H9 (cell line): ENCODE measurements around the gene JSRP1. TPM values are rescaled to one million over a fixed set of nuclear protein-coding genes. Genes with fewer than 3 reads are reported as not detected.

Experiments
- DNase-seq: peaks from one replicate; pipeline ENCODE4 v3.0.0-alpha.2; 2017
- H2AFZ ChIP-seq: one replicate; pipeline ENCODE4 v1.6.1; 2013; ENCODE audit warnings: mild to moderate bottlenecking, low read length, control low read depth, moderate library complexity
- H2AK5ac ChIP-seq: 2 replicates; pipeline ENCODE4 v1.6.1; 2013; ENCODE audit warnings: low read length, control low read depth, mixed read lengths; ENCODE audit not compliant: insufficient read length
- H2BK120ac ChIP-seq: one replicate; pipeline ENCODE4 v1.6.1; 2013; ENCODE audit warnings: low read depth, mild to moderate bottlenecking, low read length, control low read depth, inconsistent platforms; ENCODE audit not compliant: poor library complexity, severe bottlenecking
- H2BK12ac ChIP-seq: 2 replicates; pipeline ENCODE4 v1.6.1; 2013; ENCODE audit warnings: low read length, control low read depth, mixed read lengths, low read depth; ENCODE audit not compliant: insufficient read length
- H2BK15ac ChIP-seq: 2 replicates; pipeline ENCODE4 v1.6.1; 2013; ENCODE audit warnings: low read depth, low read length, control low read depth
- H2BK20ac ChIP-seq: one replicate; pipeline ENCODE4 v1.6.1; 2013; ENCODE audit warnings: low read depth, mild to moderate bottlenecking, low read length, control low read depth, inconsistent platforms; ENCODE audit not compliant: poor library complexity, severe bottlenecking
- H2BK5ac ChIP-seq: 2 replicates; pipeline ENCODE4 v1.6.1; 2013; ENCODE audit warnings: low read length, control low read depth, mixed read lengths; ENCODE audit not compliant: insufficient read length
- H3K14ac ChIP-seq: 2 replicates; pipeline ENCODE4 v1.6.1; 2013; ENCODE audit warnings: low read length, control low read depth; ENCODE audit not compliant: insufficient read depth
- H3K18ac ChIP-seq: 2 replicates; pipeline ENCODE4 v1.6.1; 2013; ENCODE audit warnings: low read depth, mild to moderate bottlenecking, mixed read lengths, low read length, control low read depth; ENCODE audit not compliant: insufficient read length
- H3K23ac ChIP-seq: 2 replicates; pipeline ENCODE4 v1.6.1; 2013; ENCODE audit warnings: low read length, control low read depth, mixed read lengths, low read depth; ENCODE audit not compliant: insufficient read length
- H3K23me2 ChIP-seq: 2 replicates; pipeline ENCODE4 v1.6.1; 2013; ENCODE audit warnings: low read depth, mild to moderate bottlenecking, mixed read lengths, low read length, control low read depth; ENCODE audit not compliant: insufficient read length, poor library complexity, severe bottlenecking
- H3K27ac ChIP-seq: 2 replicates; pipeline ENCODE4 v1.5.1; 2013; ENCODE audit warnings: low read length, control low read depth, mixed read lengths, low read depth; ENCODE audit not compliant: insufficient read length
- H3K27me3 ChIP-seq: 2 replicates; pipeline ENCODE4 v1.6.1; 2013; ENCODE audit warnings: low read length, control low read depth, inconsistent platforms; ENCODE audit not compliant: insufficient read depth
- H3K4ac ChIP-seq: 2 replicates; pipeline ENCODE4 v1.6.1; 2013; ENCODE audit warnings: low read depth, mild to moderate bottlenecking, control low read depth, inconsistent platforms, low read length, moderate library complexity
- H3K4me1 ChIP-seq: 2 replicates; pipeline ENCODE4 v1.6.1; 2013; ENCODE audit warnings: low read length, control low read depth, inconsistent platforms; ENCODE audit not compliant: insufficient read depth
- H3K4me2 ChIP-seq: 2 replicates; pipeline ENCODE4 v1.6.1; 2013; ENCODE audit warnings: low read length, control low read depth, mixed read lengths; ENCODE audit not compliant: insufficient read length, insufficient read depth
- H3K56ac ChIP-seq: 2 replicates; pipeline ENCODE4 v1.6.1; 2013; ENCODE audit warnings: low read depth, mild to moderate bottlenecking, mixed read lengths, low read length, control low read depth; ENCODE audit not compliant: insufficient read length
- H3K79me1 ChIP-seq: 2 replicates; pipeline ENCODE4 v1.6.1; 2013; ENCODE audit warnings: low read depth, mild to moderate bottlenecking, moderate library complexity, low read length, control low read depth, inconsistent platforms; ENCODE audit not compliant: insufficient read depth, poor library complexity, severe bottlenecking
- H3K79me2 ChIP-seq: 2 replicates; pipeline ENCODE4 v1.6.1; 2013; ENCODE audit warnings: low read length, control low read depth, inconsistent platforms; ENCODE audit not compliant: insufficient read depth
- H3K9ac ChIP-seq: 2 replicates; pipeline ENCODE4 v1.6.1; 2013; ENCODE audit warnings: low read length, control low read depth, mixed read lengths; ENCODE audit not compliant: insufficient read length; ENCODE audit errors: extremely low read depth
- H3K9me3 ChIP-seq: one replicate; pipeline ENCODE4 v1.6.1; 2013; ENCODE audit warnings: low read depth, low read length, inconsistent platforms; ENCODE audit not compliant: control insufficient read depth
- H3T11ph ChIP-seq: one replicate; pipeline ENCODE4 v1.6.1; 2013; ENCODE audit warnings: mild to moderate bottlenecking, low read length, control low read depth, inconsistent platforms
- H4K20me1 ChIP-seq: one replicate; pipeline ENCODE4 v1.6.1; 2013; ENCODE audit not compliant: control insufficient read depth, insufficient read length, insufficient read depth
- H4K5ac ChIP-seq: 2 replicates; pipeline ENCODE4 v1.6.1; 2013; ENCODE audit warnings: low read depth, mild to moderate bottlenecking, mixed read lengths, low read length, control low read depth; ENCODE audit not compliant: insufficient read length
- H4K8ac ChIP-seq: replicated peaks from 2 replicates; pipeline ENCODE4 v1.6.1; 2013; ENCODE audit warnings: low read length, control low read depth, mixed read lengths, low read depth; ENCODE audit not compliant: insufficient read length
- H4K91ac ChIP-seq: 2 replicates; pipeline ENCODE4 v1.6.1; 2013; ENCODE audit warnings: low read depth, mild to moderate bottlenecking, moderate library complexity, mixed read lengths, low read length, control low read depth; ENCODE audit not compliant: insufficient read length
- H3K27ac Mint-ChIP-seq, 3 experiments: 2 replicates in 2 of 3; 3 replicates in 1 of 3; pipeline ENCODE4 v1.8.0; 2020 to 2021; ENCODE audit warnings: mixed read lengths in 3 of 3, mild to moderate bottlenecking in 1 of 3, moderate library complexity in 1 of 3
- H3K27me3 Mint-ChIP-seq: 2 replicates; pipeline ENCODE4 v1.8.0; 2021; ENCODE audit warnings: low read depth, mild to moderate bottlenecking, moderate library complexity, mixed read lengths
- H3K36me3 Mint-ChIP-seq, 3 experiments: 2 replicates in 2 of 3; 3 replicates in 1 of 3; pipeline ENCODE4 v1.8.0; 2020 to 2021; ENCODE audit warnings: low read depth in 3 of 3, mixed read lengths in 3 of 3; ENCODE audit not compliant: insufficient read depth in 1 of 3
- H3K4me1 Mint-ChIP-seq, 2 experiments: 2 replicates each; pipeline ENCODE4 v1.8.0; 2020; ENCODE audit warnings: mixed read lengths in 2 of 2
- H3K4me3 Mint-ChIP-seq, 2 experiments: 2 replicates in 1 of 2; 3 replicates in 1 of 2; pipeline ENCODE4 v1.8.0; 2020 to 2021; ENCODE audit warnings: mild to moderate bottlenecking in 2 of 2, mixed read lengths in 2 of 2, moderate library complexity in 1 of 2
- H3K9me3 Mint-ChIP-seq, 2 experiments: 2 replicates in 1 of 2; 3 replicates in 1 of 2; pipeline ENCODE4 v1.8.0; 2020; ENCODE audit warnings: mild to moderate bottlenecking in 2 of 2, mixed read lengths in 2 of 2, moderate library complexity in 1 of 2
- CTCF ChIP-seq: fragments of 200-600 bp; sonication (generic); conservative IDR thresholded peaks from 3 replicates; pipeline ENCODE4 v1.8.0; 2021; ENCODE audit warnings: antibody characterized with exemption, mild to moderate bottlenecking
- WGBS: extraction: QIAGEN DNeasy Blood & Tissue Kit; methylation state at CpG from one replicate; pipeline ENCODE4 v1.1.7; 2013; ENCODE audit warnings: missing lambda C conversion rate, low lambda C conversion rate, mixed read lengths; ENCODE audit not compliant: insufficient read length; ENCODE audit errors: extremely low coverage; 5-methylcytosine and 5-hydroxymethylcytosine counted together
- total RNA-seq: library from RNA; stranded (reverse); gene quantifications from 2 replicates; pipeline ENCODE4 v1.2.1, GENCODE V29; 2021

JSRP1 gene
- total RNA-seq, 1 experiment from 2014 or later: 0.90 TPM

GRCh38 chr19:2276429-2276986, 20.3 kb upstream of the JSRP1 start:
- H4K8ac ChIP-seq: no peak overlapping the region
- no peak overlapping the region for H3K9ac ChIP-seq
- H3K79me1 ChIP-seq: no peaks in the 10 kb centered on the region
- Mint-ChIP-seq H3K27ac (no peak overlapping the region), H3K4me1 (peaks cover 18 to 22% of the 10 kb centered on the region in 2 experiments), H3K4me3 (peak overlapping the region in 1 of 2 experiments; percentile 51; a peak in 1 of 5 replicates), H3K36me3 (peaks cover 18 to 30% (median 21%) of the 10 kb centered on the region in 3 experiments), H3K27me3 (peaks cover 2% of the 10 kb centered on the region; the same call in 1 of the 2 replicates), H3K9me3 (no peaks in the 10 kb centered on the region; a peak in 1 of 5 replicates)
- H2BK20ac ChIP-seq: no peak overlapping the region
- H3T11ph ChIP-seq: no peak overlapping the region
- no peak overlapping the region for H3K23ac ChIP-seq
- H4K91ac ChIP-seq: no peak overlapping the region
- H3K27ac ChIP-seq: no peak overlapping the region
- H2BK120ac ChIP-seq: no peak overlapping the region
- H3K4me1 ChIP-seq: 0 out of 2 replicates have a peak, but pooled peaks cover 2% of the 10 kb centered on the region
- no peaks in the 10 kb centered on the region for H3K9me3 ChIP-seq
- H4K5ac ChIP-seq: no peak overlapping the region
- no peak overlapping the region for H3K18ac ChIP-seq
- H3K4me2 ChIP-seq: no peak overlapping the region
- no peak for TF ChIP-seq CTCF
- no peaks in the 10 kb centered on the region for H3K23me2 ChIP-seq
- no peak overlapping the region for H2AK5ac ChIP-seq
- H2BK5ac ChIP-seq: no peak overlapping the region
- H3K56ac ChIP-seq: no peak overlapping the region
- H3K27me3 ChIP-seq: no peaks in the 10 kb centered on the region
- no peak overlapping the region for H2BK12ac ChIP-seq
- no peak overlapping the region for H2AFZ ChIP-seq
- no peak for DNase-seq
- no peak overlapping the region for H3K14ac ChIP-seq
- H3K79me2 ChIP-seq: peaks cover 4% of the 10 kb centered on the region; the same call in 1 of the 2 replicates
- no CpG with 5 or more reads among the region's 28 CpGs for whole genome bisulfite sequencing
- H2BK15ac ChIP-seq: no peak overlapping the region
- peaks cover 2% of the 10 kb centered on the region for H4K20me1 ChIP-seq
- H3K4ac ChIP-seq: no peak overlapping the region
